HG02852 (cell line): ENCODE measurements around the gene ARAP2.

Experiments used
- ATAC-seq: cut with Tn5 transposase; IDR thresholded peaks from one replicate; pipeline ENCODE4 v1.9.1; 2021; ENCODE audit warnings: mild to moderate bottlenecking, moderate library complexity; ENCODE audit not compliant: unreplicated experiment

The ARAP2 gene

GRCh38 chr4:36260731-36261130 is 16.4 kb upstream of the ARAP2 start:
- ATAC-seq = no peak

GRCh38 chr4:36256398-36256891 is 12.1 kb upstream of the ARAP2 start:
- ATAC-seq = peak; percentile 72

- peak; percentile 62 for ATAC-seq
These were observed 11.3 kb upstream of the ARAP2 start for GRCh38 chr4:36255577-36255976.

DNA sequence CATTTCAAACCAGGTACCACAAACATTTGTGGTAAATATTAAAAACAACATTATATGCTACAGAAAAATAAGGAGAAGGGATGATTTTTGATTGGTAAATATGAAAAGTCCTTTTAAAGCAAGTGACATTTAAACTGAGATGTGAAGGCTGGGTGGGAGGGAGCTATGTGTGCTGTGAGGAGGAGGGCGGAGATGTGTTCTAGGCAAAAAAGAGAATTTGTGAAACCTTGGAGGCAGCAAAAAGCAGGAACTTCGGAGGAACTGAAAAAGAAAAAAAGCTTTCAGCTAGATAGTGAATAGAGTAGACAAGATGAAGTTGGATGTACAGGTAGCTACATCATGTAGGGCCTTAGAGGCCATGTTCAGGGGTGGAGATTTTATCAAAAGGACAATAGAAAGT is 10.1 kb upstream of the ARAP2 start:
- no peak for ATAC-seq

GRCh38 chr4:36251983-36252382 is 7.7 kb upstream of the ARAP2 start:
- ATAC-seq = no peak

- ATAC-seq = peak; percentile 37
These were observed 5.3 kb upstream of the ARAP2 start for GRCh38 chr4:36249610-36250009.

- ATAC-seq = peak; percentile 40
These were observed 708 bp downstream of the ARAP2 start for GRCh38 chr4:36243355-36244256.

DNA sequence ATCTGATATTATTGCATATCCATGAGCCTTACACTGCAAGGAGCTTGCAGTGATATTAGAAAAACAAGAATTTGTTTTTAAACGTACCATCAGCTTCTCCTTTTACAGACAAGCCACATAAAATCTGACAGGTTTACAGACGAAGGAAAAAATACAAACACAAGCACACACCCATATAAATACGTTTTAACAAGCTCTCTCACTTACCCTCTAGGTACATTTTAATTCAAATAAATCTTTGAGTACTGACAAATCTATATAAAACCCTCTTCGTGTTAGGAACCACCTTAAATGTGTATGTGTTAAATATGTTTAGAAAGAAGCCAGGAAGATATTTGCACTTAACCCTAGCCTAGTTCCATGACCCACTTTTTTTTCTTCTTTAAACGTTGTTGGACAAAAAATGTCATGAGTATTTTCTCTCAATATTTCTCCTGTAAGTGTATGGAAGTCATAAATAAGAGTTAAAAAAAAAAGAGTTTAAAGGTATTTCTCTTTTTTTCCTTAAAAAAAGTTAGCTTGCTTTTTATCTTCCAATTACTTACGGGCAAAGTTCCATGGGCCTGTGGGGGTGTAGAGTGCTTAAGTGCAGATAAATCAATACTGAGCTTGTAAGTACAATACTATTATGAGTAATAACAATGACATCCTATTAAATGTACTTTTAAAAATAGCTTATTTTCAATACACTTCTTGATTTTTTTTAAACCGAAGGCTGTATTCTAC is 1.5 kb downstream of the ARAP2 start:
- ATAC-seq = no peak

- ATAC-seq = peak; percentile 43
These were observed 2.5 kb downstream of the ARAP2 start for GRCh38 chr4:36241771-36242170.

GRCh38 chr4:36237366-36238313 is 6.7 kb downstream of the ARAP2 start:
- no peak for ATAC-seq

- ATAC-seq = no peak
These were observed 8.2 kb downstream of the ARAP2 start for GRCh38 chr4:36236159-36236558.

- no peak for ATAC-seq
These were observed 9.0 kb downstream of the ARAP2 start for GRCh38 chr4:36235306-36235705.

DNA sequence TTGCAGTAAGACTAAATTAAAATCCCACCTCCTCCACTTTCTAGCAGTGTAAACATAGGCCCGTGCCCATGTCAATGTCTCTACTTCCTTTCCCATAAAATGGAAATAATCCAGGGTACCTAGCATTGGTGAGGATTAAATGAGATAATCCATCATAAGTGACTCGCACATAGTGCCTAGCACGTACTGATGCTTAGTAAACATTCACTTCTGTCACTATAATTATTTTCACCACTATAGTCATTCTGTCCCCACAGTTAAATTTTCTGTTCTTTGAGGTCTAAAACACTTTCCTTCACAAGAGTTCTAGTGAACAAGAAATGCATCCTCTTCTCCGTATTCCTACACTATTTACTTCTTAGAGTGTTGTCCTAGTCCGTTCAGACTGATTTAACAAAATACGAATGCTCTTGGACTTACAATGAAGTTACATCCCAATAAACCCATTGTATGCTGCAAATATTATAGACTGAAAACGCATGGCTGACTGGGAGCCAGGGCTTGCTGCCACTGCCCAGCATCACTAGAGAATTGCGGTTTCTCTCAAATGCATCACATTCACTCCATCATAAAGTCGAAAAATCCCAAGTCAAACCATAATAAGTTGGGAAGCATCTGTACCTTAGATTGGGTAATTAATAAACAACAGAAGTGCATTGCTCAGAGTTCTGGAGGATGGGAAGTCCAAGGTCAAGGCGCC is 10.6 kb downstream of the ARAP2 start:
- no peak for ATAC-seq

GRCh38 chr4:36230534-36230933 is 13.8 kb downstream of the ARAP2 start:
- ATAC-seq = no peak

- ATAC-seq = no peak
These were observed 16.4 kb downstream of the ARAP2 start for GRCh38 chr4:36227913-36228312.

GRCh38 chr4:36226430-36227227 is 17.7 kb downstream of the ARAP2 start:
- ATAC-seq = no peak

- no peak for ATAC-seq
These were observed 19.1 kb downstream of the ARAP2 start for GRCh38 chr4:36224972-36225903.

DNA sequence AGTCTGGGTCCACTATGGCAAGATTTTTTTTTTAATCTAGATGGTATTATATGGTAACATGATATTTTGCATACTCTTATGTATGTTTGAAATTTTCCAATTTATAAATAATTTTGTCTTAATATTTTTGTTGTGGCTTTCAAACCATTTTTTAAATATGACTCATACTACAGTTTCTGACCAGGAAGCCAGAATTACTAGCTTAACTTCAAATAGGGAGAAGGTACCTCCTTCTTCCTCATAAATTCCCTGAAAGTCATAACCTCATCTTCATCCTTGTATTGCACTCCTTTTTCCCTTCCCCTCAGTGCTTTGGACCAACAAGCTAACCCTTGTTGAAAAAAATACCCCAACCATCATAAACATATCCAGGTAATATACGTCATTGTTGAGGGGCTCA is 21.6 kb downstream of the ARAP2 start:
- no peak for ATAC-seq
